ENCODE results near the gene COL4A1. TPM values are rescaled to one million over a fixed set of nuclear protein-coding genes. Genes with fewer than 3 reads are reported as not detected.
A peak's percentile ranks its signal among the peaks of the same experiment; 100 is the strongest.

Gene COL4A1
- total and polyA plus RNA-seq, 11 donors = 52.6 to 428 (median 184) TPM

- DNase-seq = peak in 1 of 5 donors; percentile 20
- peaks cover 12 to 75% (median 61%) of the 10 kb centered on the region in 12 donors for H3K4me1 ChIP-seq
- 28 to 43% (median 33%) methylated on average over 4 of the region's 4 CpGs for WGBS, 4 donors
- no peaks in the 10 kb centered on the region for H3K9me3 ChIP-seq
- peak overlapping the region in 11 of 12 donors; percentile 67 to 99 (median 84) for H3K4me3 ChIP-seq
- H3K36me3 ChIP-seq = peaks cover 0 to 15% (median 0%) of the 10 kb centered on the region in 9 donors
- peak overlapping the region in 11 of 12 donors; percentile 92 to 99 (median 97) for H3K27ac ChIP-seq
- H3K27me3 ChIP-seq = peaks cover 0 to 30% (median 0%) of the 10 kb centered on the region in 9 donors
- intact Hi-C loops (cut with DNase I) = loop anchor here in 6 of 10 donors (5.0 to 10.0 kb wide), 5 partner anchors 37 to 111 kb away; no protein-coding TSS in a partner anchor
- no peak for TF ChIP-seq POLR2A (IDR thresholded peaks at IDR 0.05)
- TF ChIP-seq CTCF (IDR thresholded peaks at IDR 0.05) = no peak
- peak in 2 of 4 donors; percentile 2 to 3 for ATAC-seq
Observed at GRCh38 chr13:110304256-110304655, 2.7 kb downstream of the COL4A1 start.

GRCh38 chr13:110303644-110304043, 3.3 kb downstream of the COL4A1 start:
- intact Hi-C loops (cut with DNase I) = loop anchor here in 6 of 10 donors (5.0 to 10.0 kb wide), 5 partner anchors 36 to 111 kb away; no protein-coding TSS in a partner anchor

GRCh38 chr13:110302997-110303396, 4.0 kb downstream of the COL4A1 start:
- peak in 1 of 5 donors; percentile 9 for DNase-seq
- Histone ChIP-seq H3K27me3 (peaks cover 0 to 27% (median 0%) of the 10 kb centered on the region in 9 donors), H3K4me1 (peaks cover 12 to 81% (median 70%) of the 10 kb centered on the region in 12 donors), H3K9me3 (no peaks in the 10 kb centered on the region), H3K27ac (peak overlapping the region in 11 of 12 donors; percentile 62 to 99 (median 97)), H3K36me3 (peaks cover 0 to 17% (median 0%) of the 10 kb centered on the region in 9 donors), H3K4me3 (peak overlapping the region in 4 of 12 donors; percentile 0 to 84 (median 41))
- no peak for TF ChIP-seq POLR2A (IDR thresholded peaks at IDR 0.05)
- TF ChIP-seq CTCF (IDR thresholded peaks at IDR 0.05) = no peak
- ATAC-seq = no peak
- WGBS, 4 donors = 72 to 85% (median 81%) methylated on average over 2 of the region's 2 CpGs
- intact Hi-C loops (cut with DNase I) = loop anchor here in 6 of 10 donors (5.0 to 10.0 kb wide), 5 partner anchors 36 to 112 kb away; no protein-coding TSS in a partner anchor

More at GRCh38 chr13:110303644-110304043, 3.3 kb downstream of the COL4A1 start:
- ATAC-seq = no peak
- Histone ChIP-seq H3K27ac (peak overlapping the region in 11 of 12 donors; percentile 62 to 99 (median 97)), H3K4me1 (peaks cover 12 to 75% (median 64%) of the 10 kb centered on the region in 12 donors), H3K9me3 (no peaks in the 10 kb centered on the region), H3K27me3 (peaks cover 0 to 27% (median 0%) of the 10 kb centered on the region in 9 donors), H3K36me3 (peaks cover 0 to 17% (median 0%) of the 10 kb centered on the region in 9 donors), H3K4me3 (peak overlapping the region in 10 of 12 donors; percentile 0 to 93 (median 82))
- peak in 1 of 5 donors; percentile 13 for DNase-seq
- 41 to 54% (median 43%) methylated on average over 7 of the region's 7 CpGs for WGBS, 4 donors
- TF ChIP-seq POLR2A (IDR thresholded peaks at IDR 0.05) (no peak), CTCF (IDR thresholded peaks at IDR 0.05) (no peak)

Data from heart left ventricle (tissue), 16 donors.